GM19467 (cell line): Measurements from ENCODE around the gene UPK1A.

Source experiments
- ATAC-seq: cut with Tn5 transposase; IDR thresholded peaks from one replicate; pipeline ENCODE4 v1.9.1; 2021; ENCODE audit warnings: mild to moderate bottlenecking, moderate library complexity; ENCODE audit not compliant: unreplicated experiment

The UPK1A gene

DNA sequence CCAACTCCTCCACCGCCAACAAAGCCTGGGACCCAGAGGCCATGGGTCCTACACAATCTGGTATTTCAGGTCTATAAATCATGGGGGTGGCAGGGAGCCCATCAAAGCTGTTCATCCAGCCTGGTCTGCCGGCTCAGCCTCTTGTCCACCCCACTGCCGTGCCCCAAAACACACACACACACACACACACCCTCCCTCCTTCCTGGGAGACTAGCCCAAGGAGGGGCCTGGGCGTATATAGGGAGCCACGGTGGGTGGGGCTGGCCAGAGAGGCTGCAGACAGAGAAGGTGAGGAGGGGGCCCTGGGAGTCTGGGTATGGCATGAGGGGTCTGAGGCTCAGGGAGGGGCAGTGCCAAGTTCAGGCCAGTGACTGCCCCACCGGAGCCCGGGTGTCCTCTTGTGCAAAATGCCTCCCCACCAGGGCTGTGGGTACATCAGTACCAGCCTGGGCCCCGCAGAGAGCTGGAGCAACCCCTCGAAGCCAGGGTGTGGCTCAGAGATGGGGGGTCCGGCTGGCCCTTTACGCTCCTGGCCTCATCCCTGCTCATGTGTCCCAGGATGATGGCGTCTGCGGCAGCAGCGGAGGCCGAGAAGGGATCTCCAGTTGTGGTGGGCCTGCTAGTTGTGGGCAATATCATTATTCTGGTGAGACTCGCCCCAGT, at the start of gene UPK1A:
UPK1A (plus strand) TSS at position 267 of the 663 bp plus-strand sequence; CDS start at position 563, 296 bp downstream.
- no peak for ATAC-seq

DNA sequence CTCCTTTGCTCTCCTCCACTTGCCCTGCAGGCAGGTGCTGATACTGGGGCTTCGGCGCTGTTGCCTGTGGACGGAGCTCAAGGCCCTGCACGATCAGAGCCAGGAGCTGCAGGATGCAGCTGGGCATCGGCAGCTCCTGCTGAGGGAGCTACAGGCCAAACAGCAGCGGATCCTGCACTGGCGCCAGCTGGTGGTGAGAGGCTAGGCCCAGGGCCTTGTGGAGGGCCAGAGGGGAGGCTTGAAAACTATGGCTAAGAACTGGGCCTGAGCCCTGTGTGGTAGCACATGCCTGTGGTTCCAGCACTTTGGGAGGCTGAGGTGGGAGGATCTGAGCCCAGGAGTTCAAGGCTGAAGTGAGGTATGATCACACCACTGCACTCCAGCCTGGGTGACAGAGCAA, 47.5 kb upstream of the UPK1A start:
- no peak for ATAC-seq

DNA sequence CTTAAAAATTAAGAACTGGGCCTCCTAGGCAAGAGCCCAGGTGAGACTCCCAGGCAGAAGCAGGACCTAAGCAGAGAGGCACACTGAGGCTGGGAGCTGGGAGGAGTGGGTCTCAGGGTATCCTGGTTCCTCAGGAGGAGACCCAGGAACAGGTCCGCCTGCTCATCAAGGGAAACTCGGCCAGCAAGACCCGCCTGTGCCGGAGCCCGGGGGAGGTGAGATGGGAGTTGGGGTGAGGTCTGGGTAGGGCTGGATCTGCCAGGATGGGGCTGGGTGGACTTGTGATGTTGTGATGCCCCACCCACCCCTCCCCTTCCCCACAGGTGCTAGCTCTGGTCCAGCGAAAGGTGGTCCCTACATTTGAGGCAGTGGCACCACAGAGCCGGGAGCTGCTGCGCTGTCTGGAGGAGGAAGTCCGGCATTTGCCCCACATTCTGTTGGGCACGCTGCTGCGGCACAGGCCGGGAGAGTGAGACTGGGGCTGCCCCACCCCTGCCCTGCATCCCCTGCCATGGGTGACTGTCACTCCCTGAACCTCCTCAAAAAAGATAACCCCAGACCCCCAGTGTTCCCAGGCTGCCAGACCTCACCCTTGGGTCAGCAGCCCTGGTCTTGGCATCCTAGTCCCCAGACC, 46.9 kb upstream of the UPK1A start:
- ATAC-seq: no peak

GRCh38 chr19:35620001-35620400, 46.3 kb upstream of the UPK1A start:
- no peak for ATAC-seq

DNA sequence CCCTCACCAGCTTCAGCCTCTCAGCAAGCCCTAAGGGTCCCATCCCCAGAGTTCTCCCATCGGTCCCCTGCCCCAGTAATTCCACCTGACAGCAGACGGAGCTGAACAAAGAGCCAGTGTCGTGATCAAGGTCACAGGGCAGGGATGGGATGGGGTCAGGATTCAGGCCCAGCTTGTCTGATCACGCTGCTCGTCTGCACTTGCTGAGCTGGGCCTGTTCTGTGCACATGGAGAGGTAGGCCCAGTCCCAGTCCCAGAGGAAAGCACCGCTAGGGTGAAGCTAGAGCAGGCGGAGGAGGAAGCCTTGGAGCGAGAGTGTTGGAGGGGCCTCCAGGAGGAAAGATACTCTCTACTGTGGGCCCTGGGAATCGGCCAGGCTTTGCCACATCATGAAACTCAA, 44.6 kb upstream of the UPK1A start:
- no peak for ATAC-seq

DNA sequence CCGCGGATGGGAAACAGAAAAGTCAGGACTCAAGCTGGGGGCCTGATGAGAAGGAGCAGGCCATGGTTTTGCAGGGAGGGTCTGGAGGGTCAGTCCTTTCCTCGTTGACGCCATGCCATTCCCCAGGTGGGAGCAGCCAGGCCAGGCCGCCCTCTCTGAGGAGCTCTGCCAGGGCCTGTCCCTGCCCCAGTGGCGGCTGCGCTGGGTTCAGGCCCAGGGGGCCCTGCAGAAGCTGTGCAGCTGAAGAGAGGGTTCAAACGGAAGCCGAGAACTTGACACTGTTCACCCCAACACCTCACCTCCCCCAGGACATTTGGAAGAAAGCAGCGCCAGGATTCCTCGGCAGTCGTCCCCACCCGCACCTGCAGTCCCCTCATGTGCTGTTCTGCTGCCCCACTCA, 43.6 kb upstream of the UPK1A start:
- ATAC-seq: no peak

- ATAC-seq: no peak
Measured at GRCh38 chr19:35623327-35624010, 42.8 kb upstream of the UPK1A start.

GRCh38 chr19:35628264-35628564, 38.1 kb upstream of the UPK1A start:
- ATAC-seq: no peak

DNA sequence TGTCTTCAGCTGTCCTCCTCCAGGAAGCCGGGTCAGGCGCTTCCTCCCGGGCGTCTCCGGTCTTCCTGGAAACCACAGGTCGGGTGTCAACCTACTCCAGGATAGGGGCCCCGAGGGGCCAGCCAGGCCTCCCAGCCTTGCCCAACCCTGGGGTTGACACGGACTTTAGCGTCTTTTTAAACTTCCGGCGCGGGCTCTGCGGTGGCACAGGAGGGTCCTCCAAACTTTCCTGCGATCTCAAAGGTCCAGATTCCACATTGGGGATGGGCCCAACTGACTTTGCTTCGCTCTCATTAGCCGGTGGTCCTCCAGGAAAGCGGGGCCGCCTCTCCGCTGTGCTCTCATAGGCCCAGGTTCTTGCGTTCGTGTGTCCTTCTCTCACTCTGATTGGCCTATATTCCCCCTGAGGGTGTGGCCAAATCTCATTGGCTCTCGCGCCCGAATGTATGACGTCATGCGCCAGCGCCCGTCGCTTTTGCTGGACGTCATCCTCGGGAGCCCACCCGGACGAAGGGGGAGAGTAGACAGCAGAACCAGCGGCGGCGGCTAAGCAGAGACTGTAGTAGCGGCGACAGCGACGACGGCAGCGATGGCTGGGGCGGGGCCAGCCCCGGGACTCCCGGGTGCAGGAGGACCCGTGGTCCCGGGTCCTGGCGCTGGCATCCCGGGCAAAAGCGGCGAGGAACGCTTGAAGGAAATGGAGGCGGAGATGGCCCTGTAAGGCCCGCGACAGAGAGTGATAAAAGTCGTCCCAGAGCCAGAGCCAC, 37.6 kb upstream of the UPK1A start, which contains the start of gene RBM42:
RBM42 (plus strand) TSS at position 472 of the 767 bp plus-strand sequence; CDS start at position 590, 118 bp downstream.
- ATAC-seq: peak; percentile 88

DNA sequence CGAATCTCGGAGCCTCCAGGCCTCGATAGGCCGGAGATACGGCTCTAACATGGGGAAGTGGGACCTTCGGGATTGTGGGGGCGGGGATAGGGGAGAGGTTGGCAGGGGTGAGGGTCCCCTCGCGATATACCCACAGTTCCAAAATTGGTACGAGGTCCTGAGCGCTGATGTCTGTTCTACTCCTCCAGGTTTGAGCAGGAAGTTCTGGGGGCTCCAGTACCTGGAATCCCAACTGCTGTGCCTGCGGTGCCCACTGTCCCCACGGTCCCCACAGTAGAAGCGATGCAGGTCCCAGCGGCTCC, 37.0 kb upstream of the UPK1A start:
- ATAC-seq: peak; percentile 11

DNA sequence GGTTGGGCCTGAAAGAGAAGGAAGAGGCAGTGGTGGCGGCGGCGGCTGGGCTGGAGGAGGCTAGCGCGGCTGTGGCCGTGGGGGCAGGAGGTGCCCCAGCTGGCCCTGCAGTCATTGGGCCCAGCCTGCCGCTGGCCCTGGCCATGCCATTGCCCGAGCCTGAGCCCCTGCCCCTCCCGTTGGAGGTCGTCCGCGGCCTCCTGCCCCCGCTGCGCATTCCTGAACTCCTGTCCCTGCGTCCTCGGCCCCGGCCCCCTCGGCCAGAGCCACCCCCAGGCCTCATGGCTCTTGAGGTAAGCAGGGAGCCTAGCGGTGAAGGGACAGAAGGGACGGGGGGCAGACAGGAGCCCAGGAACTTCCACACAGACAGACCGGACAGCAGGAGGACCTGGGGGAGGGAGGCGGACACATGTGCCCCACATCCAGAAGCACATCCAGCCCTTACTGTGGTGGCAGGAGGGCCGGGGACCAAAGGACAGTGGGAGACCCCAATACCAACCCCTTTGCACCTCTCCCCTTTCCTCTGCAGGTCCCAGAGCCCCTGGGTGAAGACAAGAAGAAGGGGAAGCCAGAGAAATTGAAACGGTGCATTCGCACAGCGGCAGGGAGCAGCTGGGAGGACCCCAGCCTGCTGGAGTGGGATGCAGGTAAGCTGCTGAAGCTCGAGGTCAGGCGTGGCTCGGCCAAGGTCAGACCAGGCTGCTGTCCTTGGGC, 32.4 kb upstream of the UPK1A start:
- ATAC-seq: no peak

DNA sequence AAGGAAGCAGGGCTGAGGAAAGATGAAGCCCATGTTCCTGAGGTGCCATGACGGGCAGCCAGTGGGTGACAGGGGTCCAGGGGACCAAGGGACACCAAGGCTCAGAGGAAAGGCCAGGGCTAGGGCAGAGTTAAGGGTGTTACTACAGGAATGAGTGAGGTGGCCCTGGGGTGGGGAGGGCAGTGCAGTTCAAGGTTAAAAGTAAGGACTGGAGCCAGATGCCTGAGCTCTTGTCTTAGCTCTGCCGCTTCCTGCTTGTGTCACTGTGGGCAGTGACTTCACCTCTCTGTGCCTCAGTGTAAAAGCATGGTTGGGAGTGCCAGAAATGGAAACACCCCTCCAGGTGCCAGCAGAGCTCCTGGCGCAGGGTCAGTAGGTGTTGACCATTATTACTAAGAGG, 29.7 kb upstream of the UPK1A start:
- no peak for ATAC-seq

GRCh38 chr19:35637165-35637564, 29.2 kb upstream of the UPK1A start:
- no peak for ATAC-seq

GRCh38 chr19:35639321-35639639, 27.0 kb upstream of the UPK1A start:
- ATAC-seq: no peak

DNA sequence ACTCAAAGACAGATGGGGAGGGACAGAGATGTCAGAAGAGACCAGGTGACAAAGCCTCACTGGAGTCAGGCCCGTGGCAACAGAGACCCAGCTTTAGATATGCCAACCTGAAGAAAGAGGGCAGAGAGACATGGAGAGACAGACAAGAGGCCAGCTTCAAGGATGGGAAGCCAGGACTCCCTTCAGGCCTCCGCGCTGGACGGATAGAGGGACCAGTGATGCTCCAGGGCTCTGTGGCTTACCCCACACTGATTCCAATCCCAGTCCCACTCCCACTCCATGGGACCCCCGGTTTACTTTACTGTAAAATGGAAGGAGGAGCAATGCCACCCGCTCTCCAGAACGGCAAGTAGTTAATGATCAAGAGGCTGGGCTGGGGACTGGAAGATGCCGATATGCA, 26.5 kb upstream of the UPK1A start:
- no peak for ATAC-seq

GRCh38 chr19:35641515-35642151, 24.7 kb upstream of the UPK1A start, which contains the start of gene ETV2:
Gene ETV2, plus strand, starts transcription at chr19:35641745. Its CDS starts 716 bp downstream, at chr19:35642461.
- ATAC-seq: no peak

- ATAC-seq: no peak
Measured at GRCh38 chr19:35642312-35642711, 24.0 kb upstream of the UPK1A start.

DNA sequence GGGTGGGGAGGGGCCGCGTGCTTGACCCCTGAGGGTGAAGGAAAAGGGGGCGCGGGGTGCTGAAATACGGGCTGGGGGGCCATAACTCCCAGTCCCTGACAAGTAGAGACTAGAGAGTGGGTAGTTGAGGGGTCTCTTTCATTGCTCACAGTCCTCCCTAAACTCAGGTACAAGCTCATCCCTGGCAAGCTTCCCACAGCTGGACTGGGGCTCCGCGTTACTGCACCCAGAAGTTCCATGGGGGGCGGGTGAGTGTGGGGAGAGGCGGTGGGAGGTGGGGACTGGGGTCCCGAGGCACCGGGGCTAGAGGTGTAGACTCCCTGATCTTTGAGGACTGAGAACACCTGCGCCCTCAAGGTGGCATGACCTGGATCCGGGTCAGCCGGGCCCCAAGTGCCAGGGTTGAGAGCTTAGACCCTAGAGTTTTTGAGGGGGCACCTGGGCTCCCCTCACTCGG, 23.5 kb upstream of the UPK1A start:
- no peak for ATAC-seq

DNA sequence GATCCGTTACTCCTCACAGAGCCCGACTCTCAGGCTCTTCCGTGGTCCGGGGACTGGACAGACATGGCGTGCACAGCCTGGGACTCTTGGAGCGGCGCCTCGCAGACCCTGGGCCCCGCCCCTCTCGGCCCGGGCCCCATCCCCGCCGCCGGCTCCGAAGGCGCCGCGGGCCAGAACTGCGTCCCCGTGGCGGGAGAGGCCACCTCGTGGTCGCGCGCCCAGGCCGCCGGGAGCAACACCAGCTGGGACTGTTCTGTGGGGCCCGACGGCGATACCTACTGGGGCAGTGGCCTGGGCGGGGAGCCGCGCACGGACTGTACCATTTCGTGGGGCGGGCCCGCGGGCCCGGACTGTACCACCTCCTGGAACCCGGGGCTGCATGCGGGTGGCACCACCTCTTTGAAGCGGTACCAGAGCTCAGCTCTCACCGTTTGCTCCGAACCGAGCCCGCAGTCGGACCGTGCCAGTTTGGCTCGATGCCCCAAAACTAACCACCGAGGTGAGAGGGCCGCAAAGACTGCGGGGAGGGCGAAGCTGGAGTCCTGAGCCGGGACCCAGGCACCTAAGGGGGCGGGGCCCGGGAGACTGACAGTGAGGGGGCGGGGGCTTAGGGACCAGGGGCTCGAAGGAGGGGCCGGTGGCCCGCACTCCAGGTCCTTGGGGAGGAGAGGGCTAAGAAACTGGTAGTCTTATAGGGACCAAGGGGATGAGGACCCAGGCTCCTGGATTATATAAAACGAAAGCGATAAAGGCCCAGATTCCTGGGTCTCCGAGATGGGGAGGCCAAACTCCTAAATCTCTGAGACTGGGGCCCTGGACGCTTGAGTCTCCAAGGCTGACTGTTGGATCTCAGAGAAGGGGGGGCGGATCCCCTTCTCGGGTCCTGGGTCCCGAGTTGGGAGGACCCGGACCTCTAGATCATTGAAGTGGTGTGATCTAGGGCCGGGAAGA, 22.8 kb upstream of the UPK1A start:
- no peak for ATAC-seq
